OCI-LY1 (cell line): ENCODE results near the gene COX7B.

Experiments used
- CTCF ChIP-seq: fragments of 200-600 bp; sonication (generic), shearing (Covaris generic); IDR thresholded peaks from 2 replicates; pipeline ENCODE4 v1.5.1; 2017; ENCODE audit warnings: mild to moderate bottlenecking, antibody characterized with exemption, low read length, moderate library complexity, mixed read lengths
- EZH2 ChIP-seq: fragments of 200-600 bp; sonication (generic), shearing (Covaris generic); IDR thresholded peaks from 2 replicates; pipeline ENCODE4 v1.8.0; 2017; ENCODE audit warnings: borderline replicate concordance, mixed run types, mild to moderate bottlenecking, antibody characterized with exemption, low read length, moderate library complexity, mixed read lengths

GRCh38 chrX:77918568-77918967 is 19.3 kb downstream of the COX7B start:
- TF ChIP-seq CTCF: no peak
- TF ChIP-seq EZH2: no peak
